Skeletal muscle tissue (tissue), 4 donors: ENCODE data around the gene TGFBR2. TPM values are rescaled to one million over a fixed set of nuclear protein-coding genes. Genes with fewer than 3 reads are reported as not detected.
"Not testable (repeated sequence)": the region's sequence is repeated elsewhere in the genome, so short reads cannot be mapped to it uniquely, and the experiment has no call there.

Experiments
- H3K27ac ChIP-seq: one replicate; pipeline ENCODE4 v1.7.0; 2013; ENCODE audit warnings: mild to moderate bottlenecking, low read depth, low read length, inconsistent platforms
- H3K27me3 ChIP-seq, 3 donors: one replicate each; pipeline ENCODE4 v1.7.0; 2013; ENCODE audit warnings: low read length in 3 of 3; ENCODE audit not compliant: control insufficient read depth in 3 of 3, insufficient read depth in 3 of 3
- H3K36me3 ChIP-seq, 3 donors: one replicate each; pipeline ENCODE4 v1.7.0; 2013; ENCODE audit warnings: low read length in 3 of 3; ENCODE audit not compliant: control insufficient read depth in 3 of 3, insufficient read depth in 3 of 3
- H3K4me1 ChIP-seq, 3 donors: one replicate each; pipeline ENCODE4 v1.7.0; 2013; ENCODE audit warnings: low read length in 3 of 3, mild to moderate bottlenecking in 3 of 3; ENCODE audit not compliant: control insufficient read depth in 3 of 3, insufficient read depth in 3 of 3
- H3K4me3 ChIP-seq, 3 donors: one replicate each; pipeline ENCODE4 v1.7.0; 2013; ENCODE audit warnings: low read length in 3 of 3
- H3K9ac ChIP-seq, 3 donors: one replicate each; pipeline ENCODE4 v1.7.0; 2013; ENCODE audit warnings: low read length in 3 of 3, mild to moderate bottlenecking in 3 of 3, moderate library complexity in 2 of 3, low read depth in 1 of 3
- H3K9me3 ChIP-seq, 3 donors: one replicate each; pipeline ENCODE4 v1.7.0; 2013; ENCODE audit warnings: low read length in 3 of 3; ENCODE audit not compliant: control insufficient read depth in 3 of 3
- total RNA-seq: library from RNA; depleted of rRNA; stranded (reverse); fragments of >200 nt; gene quantifications from one replicate; pipeline ENCODE4 v1.2.3, GENCODE V29; 2014
- donor health status: Osteomylitis.

Gene TGFBR2
- total RNA-seq, 1 donor from 2014 or later: 44.9 TPM

DNA sequence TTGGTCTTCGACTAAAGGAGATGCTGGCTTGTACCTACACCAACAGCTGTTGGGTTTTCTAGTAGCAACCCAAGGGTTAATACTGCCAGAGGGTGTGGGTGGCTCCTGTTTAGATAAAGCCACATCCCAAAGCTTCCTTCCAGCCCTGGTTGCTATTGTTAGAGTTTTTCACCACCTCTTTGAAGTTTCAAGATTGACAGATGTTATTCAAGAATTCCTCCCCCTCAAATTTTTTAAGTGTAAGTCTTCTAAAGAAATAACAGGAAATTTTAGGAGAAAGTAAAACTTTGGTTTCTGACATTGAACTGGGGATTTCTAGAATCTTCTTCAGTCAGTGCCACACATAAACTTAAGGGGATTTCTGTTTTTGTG is 60.9 kb downstream of the TGFBR2 start:
- no peak overlapping the region for H3K9ac ChIP-seq
- H3K9me3 ChIP-seq: no peaks in the 10 kb centered on the region
- no peak overlapping the region for H3K4me3 ChIP-seq
- peaks cover 0 to 14% (median 3%) of the 10 kb centered on the region in 3 donors for H3K4me1 ChIP-seq
- H3K36me3 ChIP-seq: peaks cover 7 to 15% (median 10%) of the 10 kb centered on the region in 3 donors
- H3K27me3 ChIP-seq: no peaks in the 10 kb centered on the region
- H3K27ac ChIP-seq: no peak overlapping the region

GRCh38 chr3:30668051-30668609 is 61.7 kb downstream of the TGFBR2 start:
- peaks cover 14 to 22% (median 14%) of the 10 kb centered on the region in 3 donors for H3K36me3 ChIP-seq
- no peaks in the 10 kb centered on the region for H3K9me3 ChIP-seq
- H3K9ac ChIP-seq: no peak overlapping the region
- H3K4me1 ChIP-seq: peaks cover 0 to 17% (median 7%) of the 10 kb centered on the region in 3 donors
- no peak overlapping the region for H3K4me3 ChIP-seq
- H3K27me3 ChIP-seq: no peaks in the 10 kb centered on the region
- H3K27ac ChIP-seq: no peak overlapping the region

- not testable (repeated sequence) for H3K4me3 ChIP-seq, H3K27ac ChIP-seq, H3K9ac ChIP-seq, H3K9me3 ChIP-seq, H3K27me3 ChIP-seq
- peaks cover 0 to 22% (median 7%) of the 10 kb centered on the region in 3 donors for H3K4me1 ChIP-seq
- H3K36me3 ChIP-seq: peaks cover 16 to 29% (median 18%) of the 10 kb centered on the region in 3 donors
Measured at GRCh38 chr3:30669360-30669934, 63.0 kb downstream of the TGFBR2 start.

- peaks cover 0 to 20% (median 7%) of the 10 kb centered on the region in 3 donors for H3K4me1 ChIP-seq
- H3K36me3 ChIP-seq: peaks cover 19 to 37% (median 24%) of the 10 kb centered on the region in 3 donors
- no peaks in the 10 kb centered on the region for H3K9me3 ChIP-seq
Measured at GRCh38 chr3:30670292-30670691, 63.9 kb downstream of the TGFBR2 start.

GRCh38 chr3:30671527-30672286 is 65.3 kb downstream of the TGFBR2 start:
- Histone ChIP-seq H3K9ac (no peak overlapping the region), H3K4me3 (no peak overlapping the region), H3K9me3 (no peaks in the 10 kb centered on the region), H3K4me1 (peaks cover 0 to 14% (median 7%) of the 10 kb centered on the region in 3 donors), H3K27ac (peak overlapping the region; percentile 43), H3K36me3 (peaks cover 19 to 44% (median 29%) of the 10 kb centered on the region in 3 donors), H3K27me3 (no peaks in the 10 kb centered on the region)

More at GRCh38 chr3:30670292-30670691, 63.9 kb downstream of the TGFBR2 start:
- Histone ChIP-seq H3K27me3 (no peaks in the 10 kb centered on the region), H3K4me3 (no peak overlapping the region), H3K27ac (no peak overlapping the region), H3K9ac (no peak overlapping the region)

GRCh38 chr3:30672287-30672735 is 65.9 kb downstream of the TGFBR2 start:
- H3K27ac ChIP-seq: peak overlapping the region; percentile 43
- peaks cover 0 to 17% (median 7%) of the 10 kb centered on the region in 3 donors for H3K4me1 ChIP-seq
- H3K27me3 ChIP-seq: no peaks in the 10 kb centered on the region
- no peak overlapping the region for H3K9ac ChIP-seq
- peaks cover 19 to 49% (median 29%) of the 10 kb centered on the region in 3 donors for H3K36me3 ChIP-seq
- H3K4me3 ChIP-seq: no peak overlapping the region
- no peaks in the 10 kb centered on the region for H3K9me3 ChIP-seq

- H3K36me3 ChIP-seq: peaks cover 19 to 55% (median 29%) of the 10 kb centered on the region in 3 donors
- peak overlapping the region; percentile 43 for H3K27ac ChIP-seq
- peaks cover 0 to 19% (median 7%) of the 10 kb centered on the region in 3 donors for H3K4me1 ChIP-seq
Measured at GRCh38 chr3:30672959-30673358, 66.6 kb downstream of the TGFBR2 start.

DNA sequence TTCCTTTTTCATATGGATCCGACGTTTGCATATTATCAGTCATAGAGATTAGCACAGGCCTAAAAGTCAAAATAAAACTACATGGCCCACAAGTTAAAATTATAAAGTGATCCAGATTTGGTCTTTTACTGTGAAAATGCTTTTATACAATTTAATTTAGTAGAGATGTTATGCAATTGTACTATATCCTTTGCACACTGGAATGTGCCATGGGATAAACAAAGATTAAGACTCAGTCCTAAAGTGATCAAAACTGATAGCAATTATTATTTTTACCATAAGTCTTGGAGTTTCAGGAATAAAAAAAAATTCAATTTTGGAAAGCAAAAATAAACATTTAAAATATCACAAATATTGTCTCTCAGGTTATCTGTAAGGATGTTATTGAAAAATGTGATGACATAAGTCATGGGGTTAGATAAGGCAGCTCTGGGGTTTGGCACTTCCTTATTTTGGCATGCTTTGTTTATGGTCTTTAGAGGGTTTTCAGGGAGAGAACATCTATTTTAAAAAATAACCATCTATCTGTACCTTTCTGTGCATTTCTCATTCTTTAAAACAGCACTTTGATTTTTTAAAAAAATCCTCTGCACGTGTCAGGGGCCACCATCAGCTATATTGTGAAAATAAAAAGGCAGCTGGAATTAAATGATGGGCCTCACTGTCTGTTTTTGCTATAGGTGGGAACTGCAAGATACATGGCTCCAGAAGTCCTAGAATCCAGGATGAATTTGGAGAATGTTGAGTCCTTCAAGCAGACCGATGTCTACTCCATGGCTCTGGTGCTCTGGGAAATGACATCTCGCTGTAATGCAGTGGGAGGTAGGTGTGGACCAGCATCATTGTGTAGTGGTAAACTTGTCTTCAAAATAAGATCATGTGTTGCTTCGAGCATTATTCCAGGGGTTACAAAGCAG is 67.3 kb downstream of the TGFBR2 start:
- Histone ChIP-seq H3K36me3 (peaks cover 21 to 58% (median 29%) of the 10 kb centered on the region in 3 donors), H3K27me3 (no peaks in the 10 kb centered on the region), H3K27ac (no peak overlapping the region), H3K9me3 (no peaks in the 10 kb centered on the region), H3K9ac (no peak overlapping the region), H3K4me1 (peaks cover 0 to 19% (median 7%) of the 10 kb centered on the region in 3 donors), H3K4me3 (no peak overlapping the region)

More at GRCh38 chr3:30672959-30673358, 66.6 kb downstream of the TGFBR2 start:
- H3K27me3 ChIP-seq: no peaks in the 10 kb centered on the region
- H3K9me3 ChIP-seq: no peaks in the 10 kb centered on the region
- no peak overlapping the region for H3K4me3 ChIP-seq
- H3K9ac ChIP-seq: no peak overlapping the region

DNA sequence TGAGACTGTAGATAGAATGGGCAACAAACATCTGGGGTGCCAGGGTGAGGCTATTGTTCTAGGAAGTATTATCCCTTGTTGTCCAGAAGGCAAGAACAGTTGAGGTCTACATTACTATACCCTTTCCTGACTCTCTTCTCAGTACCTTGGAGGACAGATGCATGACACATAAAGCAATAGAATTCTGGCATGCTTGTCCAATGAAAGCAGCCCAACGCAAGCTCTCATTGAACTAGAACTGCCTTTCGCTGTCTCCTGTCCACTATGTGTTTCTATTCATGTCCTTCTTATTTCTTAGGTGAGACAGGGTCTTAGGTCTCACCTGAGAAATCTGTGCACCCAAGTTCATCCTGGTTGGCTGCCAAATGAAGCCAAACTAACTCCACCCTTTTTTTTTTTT is 68.6 kb downstream of the TGFBR2 start:
- Histone ChIP-seq H3K27ac (no peak overlapping the region), H3K9me3 (no peaks in the 10 kb centered on the region), H3K4me1 (peaks cover 4 to 19% (median 10%) of the 10 kb centered on the region in 3 donors), H3K27me3 (no peaks in the 10 kb centered on the region), H3K36me3 (peaks cover 23 to 64% (median 36%) of the 10 kb centered on the region in 3 donors), H3K9ac (no peak overlapping the region), H3K4me3 (no peak overlapping the region)
